T follicular helper cell (primary cell): ENCODE data around the gene TAF15.

Experiments used
- DNase-seq: peaks from one replicate; pipeline ENCODE4 v3.0.0-alpha.2; 2020; ENCODE audit warnings: low read depth

Gene TAF15

GRCh38 chr17:35872196-35872980 lies 63.1 kb downstream of the TAF15 start:
- no peak for DNase-seq

GRCh38 chr17:35875072-35875799 lies 66.0 kb downstream of the TAF15 start:
- no peak for DNase-seq

- DNase-seq, result no peak
Measured at GRCh38 chr17:35875800-35876139, 66.5 kb downstream of the TAF15 start.

- no peak for DNase-seq
Measured at GRCh38 chr17:35876534-35876933, 67.2 kb downstream of the TAF15 start.

GRCh38 chr17:35877345-35878029 lies 68.2 kb downstream of the TAF15 start:
- DNase-seq, result no peak

- DNase-seq, result no peak
Measured at GRCh38 chr17:35878361-35878760, 69.1 kb downstream of the TAF15 start.

- DNase-seq, result no peak
Measured at GRCh38 chr17:35879773-35880654, 70.7 kb downstream of the TAF15 start, which contains the start of gene CCL5. Gene CCL5 (minus strand): TSS chr17:35880360.

- DNase-seq, result no peak
Measured at GRCh38 chr17:35889241-35889640, 80.0 kb downstream of the TAF15 start.

- DNase-seq, result no peak
Measured at GRCh38 chr17:35889818-35890773, 80.8 kb downstream of the TAF15 start.

- DNase-seq, result peak; percentile 1
Measured at GRCh38 chr17:35890774-35891155, 81.5 kb downstream of the TAF15 start.

- DNase-seq, result no peak
Measured at GRCh38 chr17:35891269-35891668, 82.0 kb downstream of the TAF15 start.

- DNase-seq, result no peak
Measured at GRCh38 chr17:35892091-35893035, 83.1 kb downstream of the TAF15 start.

- no peak for DNase-seq
Measured at GRCh38 chr17:35893751-35894150, 84.5 kb downstream of the TAF15 start.

GRCh38 chr17:35894206-35894605 lies 84.9 kb downstream of the TAF15 start:
- DNase-seq, result no peak

GRCh38 chr17:35895636-35896587 lies 86.6 kb downstream of the TAF15 start:
- no peak for DNase-seq
